HG03175 (cell line): Measurements from ENCODE around the gene BCL2A1.
"Not testable (repeated sequence)": the region's sequence is repeated elsewhere in the genome, so short reads cannot be mapped to it uniquely, and the experiment has no call there.

Experiments used
- ATAC-seq: cut with Tn5 transposase; IDR thresholded peaks from one replicate; pipeline ENCODE4 v1.9.1; 2021; ENCODE audit warnings: mild to moderate bottlenecking, moderate library complexity; ENCODE audit not compliant: unreplicated experiment

BCL2A1 gene

GRCh38 chr15:79989682-79990081 is 18.7 kb upstream of the BCL2A1 start:
- no peak for ATAC-seq

DNA sequence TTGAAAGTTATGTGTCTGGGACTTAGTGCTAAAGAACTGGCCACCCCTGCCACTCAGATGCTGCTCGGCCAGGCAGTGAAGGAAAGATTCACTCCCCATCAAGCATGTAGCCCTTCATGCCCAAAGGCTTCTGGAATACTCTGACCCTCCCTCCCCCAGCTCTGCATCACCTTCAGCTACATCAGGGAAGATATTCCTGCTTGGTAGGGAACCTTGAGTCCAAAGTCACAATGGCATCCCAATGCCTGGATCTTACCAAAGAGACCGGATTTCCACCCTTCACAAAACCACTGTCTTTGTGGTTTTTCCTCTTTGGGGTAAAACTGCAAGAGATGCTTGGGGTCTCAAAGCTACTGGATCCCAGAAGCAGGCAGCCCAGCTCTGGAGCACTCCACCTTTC is 18.2 kb upstream of the BCL2A1 start:
- ATAC-seq, result no peak

DNA sequence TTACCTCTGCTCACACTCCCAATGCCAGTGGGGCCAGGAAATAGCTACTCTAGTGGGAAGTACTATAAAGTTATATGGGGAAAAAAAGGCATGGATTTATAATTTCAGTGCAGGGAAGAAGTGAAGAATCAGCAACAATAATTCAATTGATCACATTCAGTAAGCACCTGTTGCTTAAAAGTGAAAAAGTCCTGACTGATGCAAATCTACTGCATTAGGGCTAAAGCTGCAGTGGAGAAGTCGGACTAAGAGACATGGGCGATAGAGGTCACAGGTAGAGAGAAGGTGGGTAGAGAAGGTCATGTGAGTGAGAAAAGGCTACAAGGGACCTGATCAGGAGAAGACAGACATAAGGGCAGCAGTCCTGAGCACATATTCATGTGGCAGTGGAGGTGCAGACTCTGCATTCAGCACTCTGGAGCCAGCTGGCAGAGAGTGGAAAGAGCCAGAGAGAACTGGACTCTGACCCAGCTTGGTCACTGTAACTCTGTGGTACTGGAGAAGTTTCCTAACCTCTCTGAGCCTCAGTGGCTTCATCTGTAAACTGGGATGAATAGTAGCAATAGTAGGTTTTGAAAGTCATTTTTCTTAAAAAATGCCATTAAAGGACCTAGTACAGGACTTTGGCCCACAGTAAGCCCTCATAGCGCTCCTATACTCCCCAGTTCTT is 17.6 kb upstream of the BCL2A1 start:
- no peak for ATAC-seq

DNA sequence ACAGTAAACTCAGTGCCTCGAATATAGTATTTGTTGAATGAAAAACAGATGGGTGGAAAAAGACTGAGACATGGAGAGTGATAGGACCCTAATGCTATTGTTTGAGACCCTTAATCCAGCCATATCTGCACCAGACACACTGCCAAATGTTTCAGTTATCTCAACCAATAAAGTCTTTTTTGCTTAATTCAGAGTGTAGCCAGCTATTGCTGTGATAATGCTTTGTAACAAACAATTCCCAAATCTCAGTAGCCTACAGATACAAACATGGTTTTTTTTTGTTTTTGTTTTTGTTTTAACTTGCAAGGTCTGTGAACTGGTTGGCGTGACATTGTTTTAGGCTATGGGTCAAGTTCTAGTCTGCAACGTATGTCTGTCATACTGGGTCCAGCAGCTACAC is 17.0 kb upstream of the BCL2A1 start:
- no peak for ATAC-seq

DNA sequence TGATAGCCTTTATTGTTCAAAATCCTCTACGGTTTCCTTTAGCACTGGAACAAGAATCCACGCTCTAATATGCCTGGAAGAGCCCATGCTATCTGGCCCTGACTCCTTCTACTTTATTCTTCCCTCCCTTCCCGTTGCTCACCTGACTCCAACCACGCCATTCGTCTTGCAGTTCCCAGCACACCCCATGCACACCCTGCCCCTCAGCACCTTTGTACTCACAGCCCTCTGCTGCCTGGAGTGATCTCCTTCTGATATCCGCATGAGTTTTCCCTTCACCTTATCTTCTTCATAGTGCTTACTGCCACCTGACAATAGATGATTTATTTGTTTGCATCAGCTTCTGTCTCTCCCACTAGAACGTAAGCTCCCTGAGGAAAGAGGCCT is 16.6 kb upstream of the BCL2A1 start:
- no peak for ATAC-seq

DNA sequence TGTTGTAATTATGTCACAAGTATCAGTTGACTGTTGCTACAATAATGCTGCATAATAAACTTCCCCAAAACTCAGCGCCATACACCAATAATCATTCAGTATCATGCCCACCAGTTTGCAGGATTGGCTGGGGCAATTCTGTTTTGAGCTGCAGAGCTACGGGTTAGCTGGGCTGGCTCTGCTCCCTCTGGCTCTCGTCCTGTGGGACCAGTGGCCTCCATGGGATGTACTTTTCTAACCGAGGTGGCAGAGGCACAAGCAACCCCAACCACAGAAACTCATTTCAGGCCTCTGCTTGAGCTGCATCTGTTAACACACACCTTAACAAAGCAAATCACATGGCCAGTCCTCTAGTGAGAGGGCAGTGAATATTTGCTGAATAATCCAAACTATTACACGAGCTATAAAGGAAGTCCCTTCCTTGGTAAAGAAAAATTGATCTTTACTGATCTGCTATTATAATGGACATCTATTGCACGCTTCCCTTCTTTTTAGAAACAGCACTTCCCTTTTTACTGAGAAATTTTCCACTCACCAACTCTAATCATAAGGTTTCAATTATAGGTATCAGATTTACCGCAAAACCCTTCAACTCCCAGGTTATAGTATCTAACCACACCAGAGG is 10.9 kb upstream of the BCL2A1 start:
- peak; percentile 40 for ATAC-seq

- ATAC-seq, result peak; percentile 66
These were observed 7.9 kb upstream of the BCL2A1 start for GRCh38 chr15:79978655-79979514.

DNA sequence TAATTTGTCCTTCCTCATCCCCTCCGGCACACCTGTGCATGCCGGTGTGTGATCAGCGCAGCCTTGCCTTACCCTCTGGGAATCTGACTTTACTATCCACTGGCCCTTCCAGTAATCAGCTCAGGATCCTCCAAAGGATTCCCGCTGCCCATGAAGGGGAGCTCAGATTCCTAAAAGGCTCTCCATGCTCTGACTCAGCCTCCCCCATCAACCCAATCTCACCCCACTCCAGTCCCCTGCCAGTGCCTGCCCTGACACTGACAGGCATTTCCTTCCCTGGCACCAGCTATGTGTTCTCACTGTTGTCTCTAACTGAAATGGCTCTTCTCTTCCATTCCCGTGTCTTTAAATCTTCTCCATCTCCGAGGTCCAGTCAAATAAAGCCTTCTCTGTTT is 7.3 kb upstream of the BCL2A1 start:
- ATAC-seq, result no peak

GRCh38 chr15:79977431-79978054 is 6.5 kb upstream of the BCL2A1 start:
- ATAC-seq, result peak; percentile 46

DNA sequence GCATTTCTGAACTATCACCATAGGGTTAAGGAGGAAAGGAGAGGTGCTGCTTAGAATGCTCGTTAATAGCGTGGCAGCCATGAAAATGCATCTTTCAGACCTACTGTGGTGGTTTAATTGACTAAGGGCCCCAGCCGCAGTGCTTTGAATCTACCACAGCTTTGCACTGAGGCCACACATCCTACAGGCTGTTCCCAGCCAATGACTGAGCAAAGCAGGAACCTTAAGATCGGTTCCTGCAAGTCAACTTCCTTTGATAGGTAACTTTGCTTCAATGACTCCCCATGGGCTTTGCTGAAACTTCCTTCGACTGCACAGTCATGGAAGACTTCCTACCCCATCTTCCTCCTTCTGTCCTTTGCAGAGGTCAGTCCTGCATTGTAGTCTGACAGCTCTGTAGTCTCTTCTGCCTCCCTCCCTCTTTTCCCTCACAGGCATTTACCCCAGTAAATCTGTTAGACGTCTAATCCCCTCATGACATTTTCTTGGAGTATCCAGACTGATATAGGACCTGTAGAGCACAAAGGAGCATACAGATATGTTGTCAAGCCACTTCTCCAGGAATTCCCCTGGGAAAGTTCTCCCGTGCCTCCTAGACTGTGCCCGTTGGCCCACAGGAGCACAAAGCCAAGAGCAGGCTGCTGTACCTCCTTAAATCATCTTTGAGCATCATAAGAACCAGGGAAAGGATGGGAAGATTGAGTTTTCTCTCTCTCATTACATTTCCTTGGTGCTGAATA is 2.6 kb upstream of the BCL2A1 start:
- ATAC-seq, result no peak

- ATAC-seq, result no peak
These were observed 1.9 kb upstream of the BCL2A1 start for GRCh38 chr15:79972863-79973262.

DNA sequence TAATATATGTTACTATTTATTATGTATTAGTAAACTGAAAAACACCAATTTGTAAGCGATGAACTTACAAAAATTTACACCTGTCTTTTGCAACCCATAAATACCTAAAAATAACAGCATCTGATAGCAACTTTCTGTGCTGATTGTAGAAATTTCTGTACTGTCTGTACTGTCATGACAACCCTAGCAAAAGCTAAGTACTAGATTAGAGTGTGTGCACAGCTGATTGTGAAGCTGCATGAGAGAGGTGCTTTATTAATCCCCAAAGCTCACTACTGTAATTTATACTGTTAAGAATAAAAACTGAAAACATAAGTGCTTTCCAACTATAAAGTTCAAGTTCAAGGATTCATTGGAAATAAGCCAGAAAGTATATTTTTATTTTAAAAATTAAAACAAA is 815 bp downstream of the BCL2A1 start:
- ATAC-seq, result no peak

DNA sequence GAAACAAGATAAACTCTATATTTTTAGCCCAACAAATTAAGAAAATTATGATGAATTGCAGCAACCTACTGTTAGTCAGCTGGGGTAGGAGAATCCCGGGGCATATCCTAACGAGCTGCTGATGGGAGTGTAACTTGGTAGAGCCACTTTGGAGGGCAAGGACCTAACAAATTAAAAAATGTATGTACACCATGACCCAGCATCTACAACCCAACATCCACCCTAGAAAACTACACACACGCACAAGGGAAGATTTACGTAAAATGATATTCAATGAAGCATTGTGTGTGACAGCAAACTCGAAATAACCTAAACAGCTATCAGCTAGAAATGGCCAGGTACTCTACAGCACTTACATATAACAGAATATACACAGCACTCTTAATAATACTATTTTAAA is 1.9 kb downstream of the BCL2A1 start:
- no peak for ATAC-seq

GRCh38 chr15:79967298-79968182 is 3.5 kb downstream of the BCL2A1 start:
- ATAC-seq, result no peak

- no peak for ATAC-seq
These were observed 4.2 kb downstream of the BCL2A1 start for GRCh38 chr15:79966634-79967297.

DNA sequence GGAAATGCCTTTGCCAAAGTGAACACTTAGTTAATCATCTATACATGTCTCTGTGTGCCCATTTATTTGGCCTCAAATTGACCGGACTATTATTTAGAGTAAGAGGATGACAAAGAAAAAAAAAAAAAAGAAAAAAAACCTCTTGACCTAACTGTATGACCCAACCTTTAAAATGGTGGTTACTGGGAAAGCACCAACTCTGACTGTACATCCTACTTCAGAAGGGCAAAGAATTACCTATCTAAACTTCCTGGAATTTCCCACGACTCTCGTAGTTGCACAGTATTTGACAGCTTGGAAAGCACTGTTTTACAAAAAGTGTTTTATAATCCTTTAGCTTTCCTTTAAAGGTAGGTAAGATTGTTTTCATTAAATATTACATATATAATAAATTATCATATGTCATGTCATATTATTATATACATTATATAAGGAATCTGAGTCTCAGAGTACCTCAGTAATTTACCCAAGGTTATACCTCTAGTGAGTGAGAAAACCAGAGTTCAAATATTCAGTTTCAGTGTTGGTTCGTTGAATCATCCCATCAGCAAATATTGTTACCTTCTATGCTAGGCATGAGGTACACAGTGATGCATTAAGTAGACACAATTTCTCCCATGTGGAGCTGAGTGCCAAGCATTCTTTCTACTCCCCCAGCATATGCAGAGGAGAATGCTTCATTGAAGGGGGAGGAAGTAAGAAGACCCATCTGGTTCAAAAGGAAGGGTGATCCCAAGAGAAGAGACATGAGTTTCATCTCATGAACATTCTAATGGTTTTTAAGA is 5.0 kb downstream of the BCL2A1 start:
- ATAC-seq, result no peak

- no peak for ATAC-seq
These were observed 6.7 kb downstream of the BCL2A1 start for GRCh38 chr15:79964232-79964805.

- not testable (repeated sequence) for ATAC-seq
These were observed 8.1 kb downstream of the BCL2A1 start for GRCh38 chr15:79962921-79963320.
